Ishikawa (cell line): ENCODE results near the gene PTCHD4.

Source experiments
- CEBPB ChIP-seq: IDR thresholded peaks from 2 replicates; pipeline ENCODE4 v1.6.1; 2012
- EP300 ChIP-seq: IDR thresholded peaks from 2 replicates; pipeline ENCODE4 v1.6.1; 2012; ENCODE audit warnings: borderline replicate concordance
- FOXM1 ChIP-seq: IDR thresholded peaks from 2 replicates; pipeline ENCODE4 v1.6.1; 2012; ENCODE audit warnings: low read depth, borderline replicate concordance
- RAD21 ChIP-seq: IDR thresholded peaks from 2 replicates; pipeline ENCODE4 v1.6.1; 2012; ENCODE audit warnings: low read depth
- TF ChIP-seq, protein P1 (sequence below): IDR thresholded peaks from 2 replicates; pipeline ENCODE4 v1.6.1; 2012; ENCODE audit warnings: low read depth, mild to moderate bottlenecking
- TF ChIP-seq, protein P2 (sequence below): IDR thresholded peaks from 2 replicates; pipeline ENCODE4 v1.6.1; 2012

DNA sequence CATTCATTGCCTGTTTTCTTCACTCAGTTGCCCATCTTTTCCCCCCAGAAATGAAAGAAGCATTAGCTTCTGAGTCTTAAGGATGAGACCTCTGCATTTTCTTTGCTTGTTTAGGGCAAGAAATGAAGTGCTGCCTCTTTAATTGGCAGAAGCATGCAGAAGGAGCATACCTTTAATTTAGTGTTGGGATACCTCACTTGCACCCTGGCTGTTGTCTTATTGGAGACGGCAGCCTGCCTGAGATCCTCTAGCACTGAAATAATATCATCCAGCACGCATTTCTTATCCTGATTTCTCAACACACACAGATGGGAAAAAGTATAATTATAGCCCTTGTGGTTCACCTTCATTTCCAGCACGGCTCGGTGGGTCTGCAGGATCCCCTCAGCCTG lies 43.1 kb downstream of the PTCHD4 start:
- TF ChIP-seq EP300 (no peak), FOXM1 (no peak), RAD21 (no peak), CEBPB (no peak)
- TF ChIP-seq, protein P1, sequence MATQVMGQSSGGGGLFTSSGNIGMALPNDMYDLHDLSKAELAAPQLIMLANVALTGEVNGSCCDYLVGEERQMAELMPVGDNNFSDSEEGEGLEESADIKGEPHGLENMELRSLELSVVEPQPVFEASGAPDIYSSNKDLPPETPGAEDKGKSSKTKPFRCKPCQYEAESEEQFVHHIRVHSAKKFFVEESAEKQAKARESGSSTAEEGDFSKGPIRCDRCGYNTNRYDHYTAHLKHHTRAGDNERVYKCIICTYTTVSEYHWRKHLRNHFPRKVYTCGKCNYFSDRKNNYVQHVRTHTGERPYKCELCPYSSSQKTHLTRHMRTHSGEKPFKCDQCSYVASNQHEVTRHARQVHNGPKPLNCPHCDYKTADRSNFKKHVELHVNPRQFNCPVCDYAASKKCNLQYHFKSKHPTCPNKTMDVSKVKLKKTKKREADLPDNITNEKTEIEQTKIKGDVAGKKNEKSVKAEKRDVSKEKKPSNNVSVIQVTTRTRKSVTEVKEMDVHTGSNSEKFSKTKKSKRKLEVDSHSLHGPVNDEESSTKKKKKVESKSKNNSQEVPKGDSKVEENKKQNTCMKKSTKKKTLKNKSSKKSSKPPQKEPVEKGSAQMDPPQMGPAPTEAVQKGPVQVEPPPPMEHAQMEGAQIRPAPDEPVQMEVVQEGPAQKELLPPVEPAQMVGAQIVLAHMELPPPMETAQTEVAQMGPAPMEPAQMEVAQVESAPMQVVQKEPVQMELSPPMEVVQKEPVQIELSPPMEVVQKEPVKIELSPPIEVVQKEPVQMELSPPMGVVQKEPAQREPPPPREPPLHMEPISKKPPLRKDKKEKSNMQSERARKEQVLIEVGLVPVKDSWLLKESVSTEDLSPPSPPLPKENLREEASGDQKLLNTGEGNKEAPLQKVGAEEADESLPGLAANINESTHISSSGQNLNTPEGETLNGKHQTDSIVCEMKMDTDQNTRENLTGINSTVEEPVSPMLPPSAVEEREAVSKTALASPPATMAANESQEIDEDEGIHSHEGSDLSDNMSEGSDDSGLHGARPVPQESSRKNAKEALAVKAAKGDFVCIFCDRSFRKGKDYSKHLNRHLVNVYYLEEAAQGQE = no peak
- TF ChIP-seq, protein P2, sequence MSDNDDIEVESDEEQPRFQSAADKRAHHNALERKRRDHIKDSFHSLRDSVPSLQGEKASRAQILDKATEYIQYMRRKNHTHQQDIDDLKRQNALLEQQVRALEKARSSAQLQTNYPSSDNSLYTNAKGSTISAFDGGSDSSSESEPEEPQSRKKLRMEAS = no peak
